HEK293T (cell line): ENCODE measurements around the gene OR2T6.

ENCODE experiments used
- ARNT ChIP-seq: fragments of 450-650 bp; IDR thresholded peaks from 2 replicates; pipeline ENCODE4 v1.6.1; 2017; ENCODE audit warnings: mild to moderate bottlenecking
- ELF4 ChIP-seq: fragments of 450-650 bp; IDR thresholded peaks from 2 replicates; pipeline ENCODE4 v1.6.1; 2017; ENCODE audit warnings: antibody characterized with exemption
- FOXM1 ChIP-seq: fragments of 450-650 bp; IDR thresholded peaks from 2 replicates; pipeline ENCODE4 v1.6.1; 2017; ENCODE audit warnings: mild to moderate bottlenecking, borderline replicate concordance
- SP1 ChIP-seq: fragments of 450-650 bp; IDR thresholded peaks from 2 replicates; pipeline ENCODE4 v1.6.1; 2017
- SUZ12 ChIP-seq: fragments of 450-650 bp; IDR thresholded peaks from 2 replicates; pipeline ENCODE4 v1.6.1; 2016; ENCODE audit warnings: mild to moderate bottlenecking
- TARDBP ChIP-seq: fragments of 450-650 bp; IDR thresholded peaks from 2 replicates; pipeline ENCODE4 v1.6.1; 2016

DNA sequence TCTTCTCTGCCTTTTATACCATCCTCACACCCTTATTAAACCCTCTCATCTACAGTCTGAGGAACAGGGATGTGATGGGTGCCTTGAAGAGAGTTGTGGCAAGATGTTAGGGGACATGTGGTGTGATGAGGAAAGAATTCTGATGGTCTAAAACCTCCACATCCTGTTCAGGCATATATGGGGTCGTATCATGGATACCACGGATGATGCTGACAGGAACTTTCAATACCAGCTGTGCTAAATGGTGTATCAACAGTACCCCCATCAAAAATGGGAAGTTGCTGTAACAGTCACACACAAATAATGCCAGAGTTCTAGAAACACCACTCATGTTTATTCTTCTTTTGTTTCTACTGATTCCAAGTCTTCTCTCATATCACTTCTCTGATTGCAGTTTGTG lies 12.9 kb downstream of the OR2T6 start:
- no peak for TF ChIP-seq ELF4
- TF ChIP-seq ARNT: no peak
- TF ChIP-seq SP1: no peak
- TF ChIP-seq TARDBP: no peak
- TF ChIP-seq FOXM1: no peak
- TF ChIP-seq SUZ12: no peak
